HCT116 (cell line): ENCODE measurements around the gene PDHX. TPM values are rescaled to one million over a fixed set of nuclear protein-coding genes. Genes with fewer than 3 reads are reported as not detected.
A peak's percentile ranks its signal among the peaks of the same experiment; 100 is the strongest.

Experiments
- ATAC-seq: fragments of 200-7000 bp; cut with Tn5 transposase; 2 replicates; pipeline ENCODE4 v1.9.1; 2020; ENCODE audit warnings: mild to moderate bottlenecking, moderate library complexity
- BruUV-seq: library from RNA; stranded (reverse); fragments of 400-500 nt; replicated peaks from 2 replicates; lab custom pipeline; 2021; lab: Mats Ljungman, UMichigan
- CTCF ChIA-PET: fragments of 300-600 bp; sonication (Branson Sonifier 250); formaldehyde crosslinking; loops from one replicate; lab custom pipeline; 2021; ENCODE audit warnings: antibody characterized with exemption; lab: Charles Lee
- POLR2A ChIA-PET: fragments of 300-600, 350-600 bp; sonication (Branson Sonifier 250); formaldehyde crosslinking; loops from one replicate; lab custom pipeline; 2021; ENCODE audit warnings: antibody characterized with exemption; lab: Charles Lee
- RAD21 ChIA-PET, 2 experiments: fragments of 300-600 bp; sonication (Branson Sonifier 250); formaldehyde crosslinking; loops; one replicate each; lab custom pipeline; 2023; ENCODE audit warnings: low total read pairs in 2 of 2; ENCODE audit not compliant: uncharacterized antibody in 2 of 2, unreplicated experiment in 2 of 2, low non-redundant PET in 1 of 2; lab: Charles Lee
- DNase-seq: peaks from one replicate; pipeline ENCODE4 v3.0.0-alpha.2; 2010; ENCODE audit warnings: low read depth, low spot score
- H2AFZ ChIP-seq: fragments of 200-600 bp; shearing (Covaris generic), sonication (generic); 2 replicates; pipeline ENCODE4 v1.6.1; 2017; ENCODE audit warnings: low read depth, mixed run types, mixed read lengths, antibody characterized with exemption, low read length; ENCODE audit not compliant: poor library complexity, severe bottlenecking
- H3K27ac ChIP-seq: 2 replicates; pipeline ENCODE4 v1.5.1; 2012; ENCODE audit warnings: low read depth, low read length
- H3K27me3 ChIP-seq: fragments of 200-600 bp; sonication (generic); 2 replicates; pipeline ENCODE4 v1.6.1; 2016; ENCODE audit warnings: mixed run types, low read length, mixed read lengths; ENCODE audit not compliant: insufficient read depth
- H3K36me3 ChIP-seq, 2 experiments: fragments of 200-500 bp in 1 of 2; fragments of 200-600 bp in 1 of 2; sonication (Bioruptor generic) in 1 of 2; sonication (generic) in 1 of 2; 2 replicates each; pipeline versions ENCODE4 v1.5.1 to v1.6.1; 2014 to 2016; ENCODE audit warnings: low read length in 2 of 2, inconsistent platforms in 1 of 2, mixed read lengths in 1 of 2, mixed run types in 1 of 2; ENCODE audit not compliant: insufficient read depth in 2 of 2, control insufficient read depth in 1 of 2
- H3K4me1 ChIP-seq, 2 experiments: fragments of 200-600 bp in 1 of 2; sonication (generic) in 1 of 2; 2 replicates each; pipeline versions ENCODE4 v1.5.1 to v1.6.1; 2012 to 2017; ENCODE audit warnings: low read length in 2 of 2, inconsistent platforms in 1 of 2, mild to moderate bottlenecking in 1 of 2, mixed read lengths in 1 of 2, mixed run types in 1 of 2, moderate library complexity in 1 of 2; ENCODE audit not compliant: insufficient read depth in 2 of 2, control insufficient read depth in 1 of 2
- H3K4me2 ChIP-seq: fragments of 200-600 bp; sonication (generic); 2 replicates; pipeline ENCODE4 v1.6.1; 2017; ENCODE audit warnings: mixed run types, low read length, mixed read lengths
- H3K4me3 ChIP-seq, 2 experiments: fragments of 200-600 bp in 1 of 2; sonication (generic) in 1 of 2; replicated peaks in 1 of 2; 2 replicates each; pipeline ENCODE4 v1.5.1; 2011 to 2016; ENCODE audit warnings: low read length in 2 of 2, control low read depth in 1 of 2, low read depth in 1 of 2, mild to moderate bottlenecking in 1 of 2, mixed read lengths in 1 of 2, mixed run types in 1 of 2
- H3K79me2 ChIP-seq: fragments of 200-600 bp; sonication (generic); 2 replicates; pipeline ENCODE4 v1.6.1; 2017; ENCODE audit warnings: mild to moderate bottlenecking, mixed run types, low read length, moderate library complexity, mixed read lengths; ENCODE audit not compliant: insufficient read depth
- H3K9ac ChIP-seq: fragments of 200-600 bp; sonication (generic); 2 replicates; pipeline ENCODE4 v1.6.1; 2016; ENCODE audit warnings: low read length, mixed read lengths
- H3K9me2 ChIP-seq: fragments of 200-600 bp; sonication (generic), shearing (Covaris generic); 2 replicates; pipeline ENCODE4 v1.6.1; 2017; ENCODE audit warnings: mixed run types, mild to moderate bottlenecking, moderate library complexity; ENCODE audit not compliant: insufficient read depth
- H3K9me3 ChIP-seq, 2 experiments: fragments of 200-500 bp in 1 of 2; fragments of 200-600 bp in 1 of 2; sonication (Bioruptor generic) in 1 of 2; sonication (generic) in 1 of 2; 2 replicates each; pipeline ENCODE4 v1.6.1; 2014 to 2017; ENCODE audit warnings: low read length in 2 of 2, mixed read lengths in 2 of 2, inconsistent platforms in 1 of 2, low read depth in 1 of 2, mild to moderate bottlenecking in 1 of 2, mixed run types in 1 of 2, moderate library complexity in 1 of 2; ENCODE audit not compliant: control insufficient read depth in 1 of 2, insufficient read depth in 1 of 2
- H4K20me1 ChIP-seq: fragments of 200-600 bp; sonication (generic), shearing (Covaris generic); 2 replicates; pipeline ENCODE4 v1.6.1; 2017; ENCODE audit warnings: mixed run types, mild to moderate bottlenecking, moderate library complexity; ENCODE audit not compliant: insufficient read depth
- ATF3 ChIP-seq: IDR thresholded peaks from 2 replicates; pipeline ENCODE4 v1.6.1; 2012
- CEBPB ChIP-seq: IDR thresholded peaks from 2 replicates; pipeline ENCODE4 v1.6.1; 2012; ENCODE audit warnings: low read depth
- ELF1 ChIP-seq: IDR thresholded peaks from 2 replicates; pipeline ENCODE4 v1.6.1; 2012; ENCODE audit warnings: low read depth, borderline replicate concordance
- EZH2 ChIP-seq: fragments of 200-600 bp; sonication (generic); IDR thresholded peaks from 2 replicates; pipeline ENCODE4 v1.6.1; 2017; ENCODE audit warnings: antibody characterized with exemption, mixed run types
- JUND ChIP-seq: IDR thresholded peaks from 2 replicates; pipeline ENCODE4 v1.6.1; 2012
- POLR2AphosphoS5 ChIP-seq: IDR thresholded peaks from 2 replicates; pipeline ENCODE4 v1.6.1; 2011; ENCODE audit warnings: mild to moderate bottlenecking, low read depth, low read length, moderate library complexity
- RAD21 ChIP-seq: IDR thresholded peaks from 2 replicates; pipeline ENCODE4 v1.6.1; 2012; ENCODE audit warnings: low read depth, mild to moderate bottlenecking
- REST ChIP-seq: IDR thresholded peaks from 2 replicates; pipeline ENCODE4 v1.6.1; 2012; ENCODE audit warnings: low read depth
- SP1 ChIP-seq: IDR thresholded peaks from 2 replicates; pipeline ENCODE4 v1.6.1; 2012; ENCODE audit warnings: low read depth
- SRF ChIP-seq: IDR thresholded peaks from 2 replicates; pipeline ENCODE4 v1.6.1; 2012; ENCODE audit warnings: low read depth
- TCF7L2 ChIP-seq: IDR thresholded peaks from 2 replicates; pipeline ENCODE4 v1.7.0; 2011; ENCODE audit warnings: borderline replicate concordance, inconsistent platforms; ENCODE audit not compliant: insufficient read depth, insufficient read length; ENCODE audit errors: extremely low read depth
- YY1 ChIP-seq: IDR thresholded peaks from 2 replicates; pipeline ENCODE4 v1.6.1; 2011; ENCODE audit warnings: low read length, low read depth, moderate library complexity, mild to moderate bottlenecking; ENCODE audit not compliant: insufficient replicate concordance; ENCODE audit errors: extremely low read depth
- ZBTB33 ChIP-seq: IDR thresholded peaks from 2 replicates; pipeline ENCODE4 v1.6.1; 2011; ENCODE audit warnings: mild to moderate bottlenecking, low read length, moderate library complexity; ENCODE audit not compliant: insufficient replicate concordance; ENCODE audit errors: extremely low read depth
- ZNF274 ChIP-seq: fragments of 200-500 bp; sonication (Bioruptor generic); IDR thresholded peaks from 2 replicates; pipeline ENCODE4 v1.6.1; 2014; ENCODE audit warnings: mild to moderate bottlenecking, low read depth, low read length, inconsistent platforms
- intact Hi-C: fragments of 100-400 bp; cut with micrococcal nuclease; formaldehyde crosslinking; loops from 2 replicates; pipeline ENCODE4 v1.10.0; 2022
- total RNA-seq: library from RNA; stranded (reverse); gene quantifications from one replicate; pipeline ENCODE4 v1.2.1, GENCODE V29; 2021; ENCODE audit not compliant: unreplicated experiment

Gene PDHX
- total RNA-seq, 1 experiment from 2014 or later, result 36.6 TPM

GRCh38 chr11:34907934-34908593 is 8.4 kb upstream of the PDHX start:
- intact Hi-C loops, result no loop called here
- H3K36me3 ChIP-seq, result no peaks in the 10 kb centered on the region
- BruUV-seq, result no TSS peak
- DNase-seq, result no peak
- ChIA-PET RAD21 (no interaction called here), CTCF (no interaction called here), POLR2A (no interaction called here)
- no peak overlapping the region for H3K4me3 ChIP-seq
- no peak overlapping the region for H3K27ac ChIP-seq
- TF ChIP-seq ZNF274 (no peak), EZH2 (no peak), ZBTB33 (no peak), JUND (no peak; the same call in 1 of the 2 replicates), SP1 (no peak), ATF3 (no peak), YY1 (no peak), REST (no peak), POLR2AphosphoS5 (no peak), CEBPB (no peak), RAD21 (no peak), ELF1 (no peak), TCF7L2 (no peak), SRF (no peak)
- no peaks in the 10 kb centered on the region for H3K27me3 ChIP-seq
- no peak overlapping the region for H2AFZ ChIP-seq
- ATAC-seq, result no peak
- no peaks in the 10 kb centered on the region for H3K9me3 ChIP-seq
- H3K9me2 ChIP-seq, result no peaks in the 10 kb centered on the region
- H3K79me2 ChIP-seq, result peaks cover 28% of the 10 kb centered on the region
- H3K9ac ChIP-seq, result no peak overlapping the region
- H3K4me2 ChIP-seq, result peak overlapping the region; percentile 7; the same call in 1 of the 2 replicates
- no peaks in the 10 kb centered on the region for H4K20me1 ChIP-seq
- H3K4me1 ChIP-seq, result peaks cover 0 to 9% of the 10 kb centered on the region in 2 experiments; a peak in 1 of 4 replicates
